NCI-H446 (cell line): ENCODE results near the gene NUP62.
A peak's percentile ranks its signal among the peaks of the same experiment; 100 is the strongest.
"Not testable (repeated sequence)": the region's sequence is repeated elsewhere in the genome, so short reads cannot be mapped to it uniquely, and the experiment has no call there.

Source experiments
- DNase-seq, 2 experiments: peaks; one replicate each; lab custom pipeline; 2025; lab: John Stamatoyannopoulos, UW

The NUP62 gene

GRCh38 chr19:49924881-49925210, 4.5 kb downstream of the NUP62 start:
- not testable (repeated sequence) for DNase-seq

GRCh38 chr19:49924004-49924880, 5.1 kb downstream of the NUP62 start:
- peak; percentile 27 to 68 for DNase-seq

GRCh38 chr19:49923055-49924003, 6.0 kb downstream of the NUP62 start:
- no peak for DNase-seq

GRCh38 chr19:49921871-49922795, 7.2 kb downstream of the NUP62 start:
- no peak for DNase-seq

- no peak for DNase-seq
Measured at GRCh38 chr19:49920624-49921363, 8.5 kb downstream of the NUP62 start.

GRCh38 chr19:49918089-49918488, 11.2 kb downstream of the NUP62 start:
- no peak for DNase-seq

GRCh38 chr19:49916839-49917733, 12.2 kb downstream of the NUP62 start:
- no peak for DNase-seq

GRCh38 chr19:49915271-49915670, 14.0 kb downstream of the NUP62 start:
- no peak for DNase-seq

GRCh38 chr19:49913720-49914119, 15.6 kb downstream of the NUP62 start:
- no peak for DNase-seq

GRCh38 chr19:49912965-49913685, 16.2 kb downstream of the NUP62 start:
- DNase-seq = no peak

- DNase-seq = no peak
Measured at GRCh38 chr19:49911381-49912145, 17.7 kb downstream of the NUP62 start.

- no peak for DNase-seq
Measured at GRCh38 chr19:49910179-49910578, 19.1 kb downstream of the NUP62 start.

- DNase-seq = no peak
Measured at GRCh38 chr19:49908480-49909420, 20.6 kb downstream of the NUP62 start.

- no peak for DNase-seq
Measured at GRCh38 chr19:49907745-49908446, 21.4 kb downstream of the NUP62 start.

- no peak for DNase-seq
Measured at GRCh38 chr19:49906879-49907564, 22.3 kb downstream of the NUP62 start.

GRCh38 chr19:49904136-49904535, 25.2 kb downstream of the NUP62 start:
- DNase-seq = no peak
